T-helper 17 cell (primary cell): ENCODE measurements around the gene SMYD1. TPM values are rescaled to one million over a fixed set of nuclear protein-coding genes. Genes with fewer than 3 reads are reported as not detected.

Source experiments
- ATAC-seq: fragments of 150-1000 bp; cut with Tn5 transposase; 2 replicates; pipeline ENCODE4 v1.10.0; 2021; ENCODE audit warnings: mild to moderate bottlenecking, moderate library complexity
- DNase-seq, 3 donors: peaks; one replicate each; pipeline versions ENCODE4 v3.0.0 to v3.0.0-alpha.2; 2020 to 2021
- H3K9me3 ChIP-seq: one replicate; pipeline ENCODE4 v1.7.0; 2013; ENCODE audit warnings: low read length, mild to moderate bottlenecking; ENCODE audit not compliant: control insufficient read depth, poor library complexity, severe bottlenecking
- H3K27ac Mint-ChIP-seq: one replicate; pipeline ENCODE4 v1.8.0; 2022; ENCODE audit warnings: mild to moderate bottlenecking, moderate library complexity, mixed read lengths
- H3K27me3 Mint-ChIP-seq: one replicate; pipeline ENCODE4 v1.8.0; 2022; ENCODE audit warnings: mixed read lengths
- H3K36me3 Mint-ChIP-seq: one replicate; pipeline ENCODE4 v1.8.0; 2022; ENCODE audit warnings: low read depth, mixed read lengths
- H3K4me1 Mint-ChIP-seq: one replicate; pipeline ENCODE4 v1.8.0; 2022; ENCODE audit warnings: mild to moderate bottlenecking, mixed read lengths
- H3K4me3 Mint-ChIP-seq: one replicate; pipeline ENCODE4 v1.8.0; 2022; ENCODE audit warnings: mild to moderate bottlenecking, moderate library complexity, mixed read lengths
- total RNA-seq, 4 donors: library from RNA in 2 of 4; stranded (reverse) in 2 of 4; gene quantifications; one replicate each; pipeline ENCODE4 v1.2.3 and lab custom pipeline; 2022 to 2026

SMYD1 gene
- total RNA-seq, 2 donors from 2014 or later: not detected

DNA sequence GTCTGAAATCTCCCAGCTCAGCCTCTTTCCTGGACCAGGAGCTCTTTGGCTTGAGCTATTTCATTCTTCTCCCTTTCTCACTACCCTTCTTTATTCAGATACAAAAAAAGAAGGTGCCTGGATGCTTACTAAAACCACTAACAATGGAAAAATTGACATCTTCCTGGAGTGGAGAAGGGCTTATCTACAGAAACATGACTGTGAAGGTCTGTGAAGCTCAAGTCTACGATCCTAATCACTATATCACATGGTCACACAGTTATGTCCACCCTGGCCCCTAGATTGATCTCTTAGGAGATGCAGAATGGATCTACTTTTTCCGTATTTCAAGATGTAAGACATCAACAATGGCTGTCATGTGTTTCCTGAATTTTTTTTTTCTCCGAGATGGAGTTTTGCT is 6.3 kb upstream of the SMYD1 start:
- Mint-ChIP-seq H3K4me3 (no peak overlapping the region), H3K36me3 (no peaks in the 10 kb centered on the region), H3K27ac (no peak overlapping the region), H3K27me3 (no peaks in the 10 kb centered on the region), H3K4me1 (peaks cover 10% of the 10 kb centered on the region)
- DNase-seq: no peak
- no peak for ATAC-seq
- no peaks in the 10 kb centered on the region for H3K9me3 ChIP-seq

DNA sequence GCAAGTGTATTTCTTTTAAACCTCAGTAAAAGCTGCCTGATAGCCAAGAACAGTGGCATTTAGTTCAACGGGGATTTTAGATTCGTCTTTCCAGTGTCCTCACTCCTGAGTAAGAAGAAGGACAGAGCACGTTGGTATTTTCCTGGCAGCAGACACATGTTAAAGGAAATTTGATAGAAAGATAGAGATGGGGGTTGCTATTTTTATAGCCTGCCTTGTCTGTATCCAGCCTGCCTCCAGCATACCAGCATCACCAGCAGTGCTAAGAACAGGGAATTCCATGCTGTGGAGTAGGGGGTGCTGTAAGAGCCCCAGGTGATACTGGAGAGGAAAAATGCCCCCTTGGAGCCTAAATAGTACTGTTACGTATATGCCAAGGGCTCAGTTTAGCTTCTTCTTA is 1.1 kb upstream of the SMYD1 start:
- Mint-ChIP-seq H3K4me3 (no peak overlapping the region), H3K27ac (no peak overlapping the region), H3K27me3 (peaks cover 5% of the 10 kb centered on the region), H3K36me3 (no peaks in the 10 kb centered on the region), H3K4me1 (no peaks in the 10 kb centered on the region)
- no peak for DNase-seq
- no peaks in the 10 kb centered on the region for H3K9me3 ChIP-seq
- no peak for ATAC-seq

DNA sequence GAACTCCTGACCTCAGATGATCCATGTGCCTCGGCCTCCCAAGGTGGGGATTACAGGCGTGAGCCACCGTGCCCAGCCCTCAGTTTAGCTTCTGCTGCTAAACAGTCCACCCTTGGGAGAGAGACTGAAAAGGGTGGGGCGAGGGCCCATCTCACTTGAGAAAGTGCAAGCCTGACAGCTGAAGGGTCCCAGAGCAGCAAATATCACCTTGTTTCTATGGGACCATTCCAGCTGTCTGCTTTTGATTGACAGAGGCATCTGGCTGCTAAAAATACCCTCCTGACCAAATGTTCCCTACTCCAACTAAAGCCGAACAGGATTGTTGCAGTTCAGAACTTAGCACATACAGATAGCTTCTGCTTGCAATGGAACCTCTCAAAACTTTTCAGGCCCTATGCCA is 436 bp upstream of the SMYD1 start:
- ATAC-seq: no peak
- no peaks in the 10 kb centered on the region for H3K9me3 ChIP-seq
- no peak overlapping the region for H3K27ac Mint-ChIP-seq
- H3K36me3 Mint-ChIP-seq: no peaks in the 10 kb centered on the region
- no peak for DNase-seq
- H3K4me1 Mint-ChIP-seq: no peaks in the 10 kb centered on the region
- no peak overlapping the region for H3K4me3 Mint-ChIP-seq
- peaks cover 7% of the 10 kb centered on the region for H3K27me3 Mint-ChIP-seq

DNA sequence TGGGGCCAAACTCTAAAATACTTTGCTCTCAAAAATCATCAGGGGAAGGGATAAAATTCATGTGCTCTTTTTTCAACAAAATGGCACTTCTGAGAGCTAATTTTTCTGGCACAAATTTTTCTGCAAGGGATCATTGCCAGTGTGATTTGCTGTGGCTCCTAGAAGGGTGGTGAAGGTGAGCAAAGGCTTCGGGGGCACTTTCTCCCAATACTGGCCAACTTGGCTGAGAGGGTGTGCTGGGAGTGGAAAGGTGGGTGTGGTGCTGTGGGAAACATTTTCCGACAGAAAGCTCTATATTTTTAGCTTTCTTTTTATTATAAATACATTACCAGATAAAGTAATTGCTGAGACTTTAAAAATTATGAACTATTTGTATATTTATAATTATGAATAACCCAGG is 419 bp downstream of the SMYD1 start:
- Mint-ChIP-seq H3K27ac (no peak overlapping the region), H3K36me3 (no peaks in the 10 kb centered on the region), H3K27me3 (peaks cover 7% of the 10 kb centered on the region), H3K4me3 (no peak overlapping the region), H3K4me1 (no peaks in the 10 kb centered on the region)
- no peaks in the 10 kb centered on the region for H3K9me3 ChIP-seq
- DNase-seq (no peak), ATAC-seq (no peak)

DNA sequence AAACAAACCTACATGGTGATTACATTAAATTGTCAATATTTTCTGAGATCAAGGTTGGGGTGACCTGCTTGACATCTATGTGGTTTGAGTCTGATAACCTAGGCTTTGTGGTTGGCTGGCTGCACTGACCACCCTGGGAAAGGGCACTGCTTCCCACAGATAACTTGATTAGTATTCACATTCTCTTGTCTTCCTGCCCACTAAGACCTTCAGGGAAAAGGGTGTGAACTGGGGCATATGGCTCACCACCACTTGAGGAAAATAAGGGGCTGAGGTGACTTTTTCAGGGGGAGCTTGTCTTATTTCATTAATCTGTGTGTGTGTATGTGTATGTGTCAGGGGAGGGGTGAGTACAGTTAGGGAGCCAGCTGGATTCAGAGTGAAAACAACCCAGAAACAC is 1.5 kb downstream of the SMYD1 start:
- H3K27me3 Mint-ChIP-seq: peaks cover 8% of the 10 kb centered on the region
- no peaks in the 10 kb centered on the region for H3K4me1 Mint-ChIP-seq
- no peaks in the 10 kb centered on the region for H3K36me3 Mint-ChIP-seq
- ATAC-seq (no peak), DNase-seq (no peak)
- H3K4me3 Mint-ChIP-seq: no peak overlapping the region
- no peak overlapping the region for H3K27ac Mint-ChIP-seq
- no peaks in the 10 kb centered on the region for H3K9me3 ChIP-seq

DNA sequence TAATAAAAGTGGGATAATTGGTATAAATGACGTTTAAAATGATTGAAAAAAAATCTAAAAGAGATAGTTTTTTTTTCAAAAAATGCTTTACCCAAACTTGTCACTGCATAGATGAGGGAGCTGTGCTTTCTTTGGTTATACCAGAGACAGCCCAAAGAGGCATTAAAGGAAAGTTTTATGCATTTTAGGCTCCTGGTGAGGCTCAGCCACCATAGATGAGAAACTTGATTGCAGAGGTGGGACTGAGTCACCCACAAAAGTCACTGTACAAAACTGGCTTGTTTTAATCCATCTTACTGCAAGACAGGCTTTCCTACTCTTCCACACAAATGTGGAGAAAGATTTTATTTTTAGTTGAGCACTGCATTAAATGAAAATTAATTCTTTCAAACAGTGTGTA is 2.4 kb downstream of the SMYD1 start:
- no peaks in the 10 kb centered on the region for H3K36me3 Mint-ChIP-seq
- no peak overlapping the region for H3K27ac Mint-ChIP-seq
- no peak overlapping the region for H3K4me3 Mint-ChIP-seq
- H3K9me3 ChIP-seq: no peaks in the 10 kb centered on the region
- DNase-seq: no peak
- ATAC-seq: no peak
- H3K4me1 Mint-ChIP-seq: no peaks in the 10 kb centered on the region
- H3K27me3 Mint-ChIP-seq: peaks cover 18% of the 10 kb centered on the region

DNA sequence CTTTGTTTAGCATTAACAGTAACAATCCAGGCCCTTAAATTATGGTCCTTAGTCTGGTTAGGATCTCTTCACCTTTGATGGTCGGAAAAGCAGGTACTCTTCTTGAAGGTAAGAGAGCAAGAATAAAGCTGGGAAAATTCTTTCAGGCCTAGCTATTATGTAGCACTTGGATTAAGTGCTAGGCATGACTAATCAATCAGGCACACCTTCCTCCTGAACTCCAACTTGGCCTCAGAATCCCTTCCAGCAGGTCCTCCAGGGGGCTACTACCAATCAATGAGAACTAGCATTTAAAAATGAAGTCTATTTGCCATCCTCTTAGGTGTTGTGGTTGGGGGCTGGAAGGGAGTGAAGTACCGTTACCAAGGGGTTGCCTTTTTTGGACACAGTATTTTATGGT is 3.7 kb downstream of the SMYD1 start:
- no peak for DNase-seq
- H3K36me3 Mint-ChIP-seq: no peaks in the 10 kb centered on the region
- H3K4me1 Mint-ChIP-seq: no peaks in the 10 kb centered on the region
- no peaks in the 10 kb centered on the region for H3K9me3 ChIP-seq
- H3K27ac Mint-ChIP-seq: no peak overlapping the region
- ATAC-seq: no peak
- no peak overlapping the region for H3K4me3 Mint-ChIP-seq
- peaks cover 24% of the 10 kb centered on the region for H3K27me3 Mint-ChIP-seq

DNA sequence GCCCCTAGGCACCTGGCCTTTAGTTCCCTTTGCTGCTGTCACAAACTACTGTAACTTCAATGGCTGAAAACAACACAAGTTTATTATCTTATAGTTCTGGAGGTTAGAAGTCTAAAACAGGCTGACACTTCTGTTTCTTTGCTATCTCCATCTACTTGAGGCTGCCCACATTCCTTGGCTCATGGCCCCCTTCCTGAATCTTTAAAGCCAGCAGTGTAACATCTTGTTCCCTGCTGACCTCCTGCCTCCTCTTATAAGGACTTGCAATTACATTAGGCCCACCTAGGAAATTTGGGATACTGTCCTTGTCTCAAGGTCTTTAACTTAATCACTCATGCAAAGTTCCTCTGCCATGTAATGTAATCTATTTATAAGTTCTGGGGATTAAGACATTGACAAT is 6.5 kb downstream of the SMYD1 start:
- no peaks in the 10 kb centered on the region for H3K4me1 Mint-ChIP-seq
- no peaks in the 10 kb centered on the region for H3K36me3 Mint-ChIP-seq
- H3K4me3 Mint-ChIP-seq: no peak overlapping the region
- DNase-seq (no peak), ATAC-seq (no peak)
- peaks cover 25% of the 10 kb centered on the region for H3K27me3 Mint-ChIP-seq
- no peak overlapping the region for H3K27ac Mint-ChIP-seq
- H3K9me3 ChIP-seq: no peaks in the 10 kb centered on the region

DNA sequence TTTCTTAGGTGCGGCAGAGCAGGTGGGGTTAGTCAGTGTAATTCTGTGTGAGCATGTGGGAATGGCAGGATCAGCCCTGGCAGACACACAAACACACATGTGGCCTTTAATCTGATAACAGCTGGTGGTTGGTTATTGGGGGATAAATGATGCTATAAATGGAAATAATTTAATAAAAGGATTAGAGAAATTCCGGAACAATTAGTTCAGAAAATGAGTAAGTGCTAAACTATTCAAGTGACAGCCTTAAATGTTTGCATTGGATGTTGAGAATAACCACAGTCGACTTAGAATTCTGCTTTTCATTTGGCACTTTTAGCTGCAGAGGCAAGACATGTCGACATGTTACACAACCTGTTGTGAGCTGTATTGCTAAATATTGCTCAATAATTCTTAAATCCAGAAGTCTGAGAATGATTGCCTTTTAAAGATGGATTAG is 7.2 kb downstream of the SMYD1 start:
- no peaks in the 10 kb centered on the region for H3K9me3 ChIP-seq
- no peaks in the 10 kb centered on the region for H3K36me3 Mint-ChIP-seq
- no peak for DNase-seq
- H3K27me3 Mint-ChIP-seq: peaks cover 25% of the 10 kb centered on the region
- H3K27ac Mint-ChIP-seq: peak overlapping the region; percentile 29
- ATAC-seq: no peak
- no peaks in the 10 kb centered on the region for H3K4me1 Mint-ChIP-seq
- no peak overlapping the region for H3K4me3 Mint-ChIP-seq

DNA sequence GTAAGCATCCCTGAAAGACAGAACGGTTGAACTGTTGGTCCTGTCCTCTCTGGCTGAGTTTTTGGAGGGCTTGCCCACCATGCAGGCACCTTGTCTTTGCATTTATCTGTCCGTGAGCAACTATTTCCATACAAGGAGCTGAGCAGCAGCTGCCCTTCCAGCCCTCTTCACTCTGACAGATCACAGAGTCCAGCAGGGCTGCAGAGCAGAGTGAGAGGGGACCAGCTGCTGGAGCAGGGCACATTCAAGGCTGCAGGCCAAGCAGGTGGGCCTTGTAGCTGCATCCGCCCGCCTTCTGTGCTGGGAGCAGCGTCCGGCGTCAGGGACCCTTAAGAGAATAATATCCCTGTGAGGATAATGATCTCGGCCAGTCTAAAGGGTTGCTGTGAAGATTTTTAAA is 9.5 kb downstream of the SMYD1 start:
- no peak overlapping the region for H3K4me3 Mint-ChIP-seq
- no peak for DNase-seq
- no peaks in the 10 kb centered on the region for H3K36me3 Mint-ChIP-seq
- no peak overlapping the region for H3K27ac Mint-ChIP-seq
- no peaks in the 10 kb centered on the region for H3K9me3 ChIP-seq
- H3K27me3 Mint-ChIP-seq: peaks cover 18% of the 10 kb centered on the region
- no peak for ATAC-seq
- H3K4me1 Mint-ChIP-seq: no peaks in the 10 kb centered on the region

DNA sequence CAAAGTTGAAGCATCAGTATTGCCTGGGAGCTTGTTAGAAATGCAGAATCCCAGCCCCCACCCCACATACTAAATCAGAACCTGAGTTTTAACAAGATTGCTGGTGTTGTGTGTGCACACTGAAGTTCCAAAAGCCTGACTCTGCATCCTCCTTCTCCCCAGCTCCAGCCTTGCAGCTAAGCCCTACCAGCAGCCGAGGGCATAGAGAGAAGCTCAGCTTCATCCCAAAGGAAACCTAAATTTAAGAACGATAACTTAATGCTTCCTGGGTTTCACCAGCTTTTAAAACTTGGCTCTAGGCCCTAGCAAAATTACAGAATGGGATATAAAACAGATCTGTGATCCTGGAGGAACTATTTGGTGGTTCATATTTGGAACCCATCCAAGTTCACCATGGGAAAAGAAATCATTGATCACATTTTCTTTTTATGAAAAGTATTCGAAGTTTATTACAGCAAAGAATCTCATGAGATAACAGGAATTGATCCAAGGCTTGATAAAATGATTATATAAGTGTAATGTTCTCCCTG is 11.1 kb downstream of the SMYD1 start:
- no peak overlapping the region for H3K4me3 Mint-ChIP-seq
- H3K27ac Mint-ChIP-seq: no peak overlapping the region

DNA sequence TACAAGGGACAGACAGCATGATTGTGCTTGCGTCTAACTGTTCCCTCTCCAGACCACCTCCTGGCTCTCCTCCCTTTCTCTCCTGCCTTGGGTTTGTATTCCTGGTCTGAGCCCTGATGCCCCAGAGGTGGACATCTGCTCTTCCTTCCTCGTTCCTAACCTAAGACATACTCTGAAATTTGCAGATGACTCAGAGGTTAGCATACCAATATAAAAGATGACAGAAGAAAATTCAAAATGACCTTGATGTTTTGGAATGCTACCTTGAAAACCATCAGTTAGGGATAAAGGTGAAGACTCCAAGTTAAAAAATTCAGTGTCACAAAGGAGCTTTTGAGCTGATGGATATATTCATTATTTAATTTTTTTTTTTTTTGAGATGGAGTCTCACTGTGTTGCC is 12.9 kb downstream of the SMYD1 start:
- no peak for ATAC-seq
- DNase-seq: no peak
- Mint-ChIP-seq H3K4me1 (peaks cover under 1% of the 10 kb centered on the region), H3K36me3 (no peaks in the 10 kb centered on the region), H3K27ac (no peak overlapping the region), H3K27me3 (peaks cover 18% of the 10 kb centered on the region), H3K4me3 (no peak overlapping the region)
- no peaks in the 10 kb centered on the region for H3K9me3 ChIP-seq

More for the DNA sequence above, 11.1 kb downstream of the SMYD1 start:
- Mint-ChIP-seq H3K27me3 (peaks cover 27% of the 10 kb centered on the region), H3K4me1 (no peaks in the 10 kb centered on the region), H3K36me3 (no peaks in the 10 kb centered on the region)
- ATAC-seq: no peak
- no peaks in the 10 kb centered on the region for H3K9me3 ChIP-seq
- DNase-seq: no peak

DNA sequence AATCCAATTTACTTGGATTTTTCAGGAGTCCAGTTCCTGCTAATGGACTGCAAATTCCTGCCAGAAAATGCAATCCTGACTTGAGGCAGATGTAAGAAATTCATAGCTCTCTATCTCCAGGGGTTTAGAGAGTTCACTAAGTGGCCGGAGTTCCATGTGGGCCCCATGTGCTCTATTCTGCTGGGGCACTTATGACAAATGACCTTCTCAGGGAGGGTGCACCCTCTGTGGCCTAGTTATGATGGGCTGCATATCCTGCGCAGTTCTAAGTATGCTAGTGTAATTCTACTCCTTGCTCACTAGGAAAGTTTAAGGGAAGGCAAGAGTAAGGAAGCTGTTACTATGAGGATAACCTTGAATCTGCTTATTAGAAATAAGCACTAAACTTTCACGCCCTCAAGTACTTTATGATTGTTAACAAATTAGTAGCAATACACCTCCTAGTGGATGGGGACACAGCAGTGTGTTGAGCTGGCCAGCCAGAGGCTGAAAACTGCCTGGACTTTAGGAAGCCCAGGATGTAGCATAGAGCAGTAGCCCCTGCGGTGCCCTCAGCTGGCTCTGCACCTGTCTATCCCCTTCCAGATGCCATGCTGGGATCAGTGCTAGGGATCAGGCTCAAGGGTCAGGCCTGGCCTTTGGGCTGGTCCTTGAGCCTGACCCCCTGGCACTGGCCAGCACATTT is 14.4 kb downstream of the SMYD1 start:
- ATAC-seq: no peak
- H3K27ac Mint-ChIP-seq: no peak overlapping the region
- peaks cover 3% of the 10 kb centered on the region for H3K4me1 Mint-ChIP-seq

DNA sequence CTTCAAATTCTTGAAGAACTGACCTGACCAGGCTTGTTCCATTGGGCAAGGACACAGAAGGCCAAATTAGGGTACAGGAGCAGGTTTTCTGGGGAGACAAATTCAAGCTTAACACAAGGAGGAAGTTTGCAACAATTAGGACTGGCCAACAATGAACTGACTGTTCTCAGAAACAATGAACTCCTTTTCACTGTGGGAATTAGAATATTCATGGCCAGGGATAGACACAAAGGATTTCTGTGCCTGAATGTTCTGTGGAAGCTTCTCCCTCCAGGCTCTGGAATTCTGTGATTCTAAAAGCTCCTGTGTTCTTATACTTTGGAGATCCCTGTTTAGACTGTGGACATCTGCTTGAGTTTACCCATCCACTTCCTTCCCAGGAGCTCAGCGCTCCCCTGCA is 15.2 kb downstream of the SMYD1 start:
- no peaks in the 10 kb centered on the region for H3K36me3 Mint-ChIP-seq
- H3K4me3 Mint-ChIP-seq: no peak overlapping the region
- peaks cover 7% of the 10 kb centered on the region for H3K4me1 Mint-ChIP-seq
- ATAC-seq (no peak), DNase-seq (no peak)
- H3K27me3 Mint-ChIP-seq: peaks cover 23% of the 10 kb centered on the region
- H3K27ac Mint-ChIP-seq: no peak overlapping the region
- no peaks in the 10 kb centered on the region for H3K9me3 ChIP-seq

More for the DNA sequence above, 14.4 kb downstream of the SMYD1 start:
- no peaks in the 10 kb centered on the region for H3K36me3 Mint-ChIP-seq
- H3K27me3 Mint-ChIP-seq: peaks cover 16% of the 10 kb centered on the region
- DNase-seq: no peak
- no peak overlapping the region for H3K4me3 Mint-ChIP-seq
- no peaks in the 10 kb centered on the region for H3K9me3 ChIP-seq
